HL-60 (cell line): Measurements from ENCODE around the gene ECEL1.

ENCODE experiments used
- DNase-seq, 2 experiments: peaks; one replicate each; pipeline ENCODE4 v3.0.0-alpha.2; 2010 to 2020; ENCODE audit warnings: low read depth in 1 of 2, low spot score in 1 of 2
- H3K27ac ChIP-seq: fragments of 250-450 bp; sonication (Bioruptor Pico); replicated peaks from 2 replicates; pipeline ENCODE4 v1.5.1; 2020; ENCODE audit warnings: mild to moderate bottlenecking, moderate library complexity
- H3K27me3 ChIP-seq: fragments of 250-450 bp; sonication (Bioruptor Pico); 2 replicates; pipeline ENCODE4 v1.5.1; 2021; ENCODE audit warnings: mild to moderate bottlenecking, moderate library complexity; ENCODE audit not compliant: insufficient read depth, poor library complexity, severe bottlenecking
- H3K4me3 ChIP-seq: replicated peaks from 2 replicates; pipeline ENCODE4 v1.5.1; 2011; ENCODE audit warnings: mild to moderate bottlenecking, control low read depth, low read length; ENCODE audit not compliant: insufficient read depth
- GABPA ChIP-seq: IDR thresholded peaks from 2 replicates; pipeline ENCODE4 v1.6.1; 2012; ENCODE audit warnings: low read depth
- POLR2AphosphoS5 ChIP-seq: IDR thresholded peaks from 2 replicates; pipeline ENCODE4 v1.6.1; 2012; ENCODE audit warnings: low read depth
- SPI1 ChIP-seq: IDR thresholded peaks from 2 replicates; pipeline ENCODE4 v1.6.1; 2012; ENCODE audit warnings: low read depth, mild to moderate bottlenecking, borderline replicate concordance
- TF ChIP-seq, protein P1 (sequence below): IDR thresholded peaks from 2 replicates; pipeline ENCODE4 v1.6.1; 2012; ENCODE audit warnings: low read depth; ENCODE audit not compliant: insufficient replicate concordance
- TF ChIP-seq, protein P2 (sequence below): IDR thresholded peaks from one replicate; pipeline ENCODE4 v1.5.1; 2011; ENCODE audit warnings: low read length, control low read depth, inconsistent platforms; ENCODE audit not compliant: insufficient read depth

The ECEL1 gene

DNA sequence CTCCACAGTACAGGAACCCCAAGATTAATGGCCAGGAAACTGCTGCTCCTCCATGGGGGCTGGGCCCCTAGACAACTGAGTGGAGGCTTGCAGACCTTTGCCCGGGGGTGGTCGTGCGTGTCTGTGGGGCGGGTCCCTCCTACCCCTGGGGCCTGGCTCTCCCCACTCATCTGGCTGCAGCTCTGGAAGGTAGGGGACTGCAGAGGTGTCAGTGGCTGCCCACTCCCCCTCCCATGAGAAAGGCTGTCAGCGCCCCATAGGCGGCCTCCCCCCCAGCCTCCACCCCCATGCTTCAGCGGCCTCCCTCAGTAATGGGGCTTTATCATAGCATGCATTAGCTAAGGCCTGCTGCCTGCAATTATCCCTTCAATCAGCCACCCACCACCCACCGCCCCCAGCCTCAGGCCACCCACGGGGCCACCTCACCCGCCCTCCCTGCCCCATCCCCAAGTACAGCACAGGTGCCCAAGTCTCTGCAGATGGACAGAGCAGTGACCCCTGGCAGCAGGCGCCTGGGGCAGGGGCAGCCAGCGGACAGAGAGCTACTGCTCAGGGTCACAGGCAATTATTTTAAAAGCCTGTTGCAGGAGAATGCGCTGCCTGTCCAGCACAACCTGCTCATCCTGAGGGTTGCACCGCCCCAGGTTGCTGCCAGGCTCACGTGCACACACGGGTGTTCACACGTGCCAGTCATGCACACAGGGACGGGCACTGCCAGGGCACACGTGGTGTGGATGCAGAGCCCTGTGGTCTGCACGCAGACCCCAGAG, 9.1 kb upstream of the ECEL1 start:
- TF ChIP-seq GABPA: no peak
- TF ChIP-seq, protein P1, sequence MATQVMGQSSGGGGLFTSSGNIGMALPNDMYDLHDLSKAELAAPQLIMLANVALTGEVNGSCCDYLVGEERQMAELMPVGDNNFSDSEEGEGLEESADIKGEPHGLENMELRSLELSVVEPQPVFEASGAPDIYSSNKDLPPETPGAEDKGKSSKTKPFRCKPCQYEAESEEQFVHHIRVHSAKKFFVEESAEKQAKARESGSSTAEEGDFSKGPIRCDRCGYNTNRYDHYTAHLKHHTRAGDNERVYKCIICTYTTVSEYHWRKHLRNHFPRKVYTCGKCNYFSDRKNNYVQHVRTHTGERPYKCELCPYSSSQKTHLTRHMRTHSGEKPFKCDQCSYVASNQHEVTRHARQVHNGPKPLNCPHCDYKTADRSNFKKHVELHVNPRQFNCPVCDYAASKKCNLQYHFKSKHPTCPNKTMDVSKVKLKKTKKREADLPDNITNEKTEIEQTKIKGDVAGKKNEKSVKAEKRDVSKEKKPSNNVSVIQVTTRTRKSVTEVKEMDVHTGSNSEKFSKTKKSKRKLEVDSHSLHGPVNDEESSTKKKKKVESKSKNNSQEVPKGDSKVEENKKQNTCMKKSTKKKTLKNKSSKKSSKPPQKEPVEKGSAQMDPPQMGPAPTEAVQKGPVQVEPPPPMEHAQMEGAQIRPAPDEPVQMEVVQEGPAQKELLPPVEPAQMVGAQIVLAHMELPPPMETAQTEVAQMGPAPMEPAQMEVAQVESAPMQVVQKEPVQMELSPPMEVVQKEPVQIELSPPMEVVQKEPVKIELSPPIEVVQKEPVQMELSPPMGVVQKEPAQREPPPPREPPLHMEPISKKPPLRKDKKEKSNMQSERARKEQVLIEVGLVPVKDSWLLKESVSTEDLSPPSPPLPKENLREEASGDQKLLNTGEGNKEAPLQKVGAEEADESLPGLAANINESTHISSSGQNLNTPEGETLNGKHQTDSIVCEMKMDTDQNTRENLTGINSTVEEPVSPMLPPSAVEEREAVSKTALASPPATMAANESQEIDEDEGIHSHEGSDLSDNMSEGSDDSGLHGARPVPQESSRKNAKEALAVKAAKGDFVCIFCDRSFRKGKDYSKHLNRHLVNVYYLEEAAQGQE: no peak
- TF ChIP-seq POLR2AphosphoS5: no peak
- H3K4me3 ChIP-seq: no peak overlapping the region
- DNase-seq: no peak

DNA sequence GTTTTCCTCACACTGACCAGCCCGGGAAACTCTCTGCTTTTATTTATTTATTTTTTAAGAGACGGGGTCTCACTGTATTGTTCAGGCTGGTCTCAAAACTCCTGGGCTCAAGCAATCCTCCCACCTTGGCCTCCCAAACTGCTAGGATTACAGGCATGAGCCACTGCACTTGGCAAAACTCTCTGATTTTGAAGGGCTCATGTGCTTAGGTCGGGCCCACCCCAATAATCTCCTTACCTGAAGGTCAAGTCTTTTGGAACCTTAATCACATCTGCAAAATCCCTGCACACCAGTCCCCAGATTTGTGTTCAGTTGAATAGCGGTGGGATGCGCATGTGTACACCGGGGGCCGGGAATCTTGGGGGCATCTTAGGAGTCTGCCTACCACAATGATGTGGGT, 7.7 kb upstream of the ECEL1 start:
- no peak overlapping the region for H3K27ac ChIP-seq
- no peak overlapping the region for H3K4me3 ChIP-seq
- TF ChIP-seq POLR2AphosphoS5: no peak
- TF ChIP-seq, protein P2, sequence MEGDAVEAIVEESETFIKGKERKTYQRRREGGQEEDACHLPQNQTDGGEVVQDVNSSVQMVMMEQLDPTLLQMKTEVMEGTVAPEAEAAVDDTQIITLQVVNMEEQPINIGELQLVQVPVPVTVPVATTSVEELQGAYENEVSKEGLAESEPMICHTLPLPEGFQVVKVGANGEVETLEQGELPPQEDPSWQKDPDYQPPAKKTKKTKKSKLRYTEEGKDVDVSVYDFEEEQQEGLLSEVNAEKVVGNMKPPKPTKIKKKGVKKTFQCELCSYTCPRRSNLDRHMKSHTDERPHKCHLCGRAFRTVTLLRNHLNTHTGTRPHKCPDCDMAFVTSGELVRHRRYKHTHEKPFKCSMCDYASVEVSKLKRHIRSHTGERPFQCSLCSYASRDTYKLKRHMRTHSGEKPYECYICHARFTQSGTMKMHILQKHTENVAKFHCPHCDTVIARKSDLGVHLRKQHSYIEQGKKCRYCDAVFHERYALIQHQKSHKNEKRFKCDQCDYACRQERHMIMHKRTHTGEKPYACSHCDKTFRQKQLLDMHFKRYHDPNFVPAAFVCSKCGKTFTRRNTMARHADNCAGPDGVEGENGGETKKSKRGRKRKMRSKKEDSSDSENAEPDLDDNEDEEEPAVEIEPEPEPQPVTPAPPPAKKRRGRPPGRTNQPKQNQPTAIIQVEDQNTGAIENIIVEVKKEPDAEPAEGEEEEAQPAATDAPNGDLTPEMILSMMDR: no peak
- TF ChIP-seq, protein P1: no peak
- no peak for TF ChIP-seq SPI1
- TF ChIP-seq GABPA: no peak
- H3K27me3 ChIP-seq: peaks cover 9% of the 10 kb centered on the region
- DNase-seq: no peak

More for the DNA sequence above, 9.1 kb upstream of the ECEL1 start:
- Histone ChIP-seq H3K27me3 (peaks cover 15% of the 10 kb centered on the region), H3K27ac (no peak overlapping the region)

DNA sequence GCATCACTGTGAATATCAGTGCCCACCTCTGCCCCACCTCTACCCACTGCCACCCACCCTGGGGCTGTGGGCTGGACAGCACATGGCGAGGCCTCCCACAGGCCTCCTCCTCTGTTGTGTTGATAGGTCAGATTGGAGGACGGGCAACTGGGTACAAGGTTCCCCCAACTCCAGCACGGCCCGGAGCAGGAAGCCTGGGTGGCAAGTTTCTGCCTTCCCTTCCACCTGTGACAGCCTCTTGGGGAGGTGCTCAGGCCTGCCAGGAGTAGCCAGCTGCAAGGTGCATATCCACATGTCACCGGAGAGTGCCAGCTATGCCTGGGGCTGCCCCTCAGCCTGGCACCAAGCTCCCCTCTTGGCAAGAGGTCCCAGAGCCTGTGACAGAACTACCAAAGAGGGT, 6.9 kb upstream of the ECEL1 start:
- Histone ChIP-seq H3K27ac (no peak overlapping the region), H3K4me3 (no peak overlapping the region), H3K27me3 (peaks cover 14% of the 10 kb centered on the region)
- no peak for DNase-seq
- TF ChIP-seq POLR2AphosphoS5 (no peak), SPI1 (no peak)
- TF ChIP-seq, protein P1: no peak

DNA sequence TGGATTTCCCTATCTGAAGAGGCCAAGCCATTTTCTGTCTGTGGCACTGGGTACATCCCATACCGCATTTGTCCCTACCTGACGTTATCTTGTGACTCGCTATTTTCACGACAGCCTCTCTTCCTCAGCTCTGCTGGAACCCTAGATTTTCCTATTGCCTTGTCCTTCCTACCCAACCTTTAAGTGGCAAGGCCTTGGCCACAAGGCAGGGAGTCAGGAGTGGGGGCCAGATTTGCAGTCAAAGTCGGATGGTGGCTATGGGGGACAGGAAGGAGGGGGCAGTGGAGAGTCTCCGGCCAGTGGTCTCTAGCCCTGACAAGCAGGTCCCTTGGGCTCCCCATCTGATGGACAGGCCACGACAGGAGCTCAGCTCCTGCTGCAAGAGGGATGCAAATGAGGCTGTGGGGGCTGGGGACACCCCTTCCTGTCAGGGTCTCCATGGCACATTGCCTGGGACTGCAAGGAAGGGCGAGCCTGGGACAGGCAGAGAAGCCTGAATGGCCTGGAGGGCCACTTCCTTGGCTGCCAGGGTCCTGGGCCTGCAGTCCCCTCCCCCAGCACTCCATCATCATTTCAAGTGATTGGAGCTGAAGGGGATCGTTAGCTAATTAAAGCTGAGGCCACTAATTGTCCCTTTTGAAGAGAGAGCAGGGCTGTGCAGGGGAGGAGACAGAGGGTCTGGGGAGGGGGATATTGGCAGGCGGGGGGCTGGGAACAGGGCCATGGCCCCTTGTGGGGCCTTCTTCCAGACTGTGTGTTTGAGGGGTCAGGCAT, 6.3 kb upstream of the ECEL1 start:
- DNase-seq: no peak
- H3K27me3 ChIP-seq: peaks cover 15% of the 10 kb centered on the region
- H3K4me3 ChIP-seq: no peak overlapping the region
- no peak overlapping the region for H3K27ac ChIP-seq
- TF ChIP-seq, protein P1: no peak
- TF ChIP-seq POLR2AphosphoS5: no peak
- TF ChIP-seq SPI1: no peak
